SU-DHL-6 (cell line): Measurements from ENCODE around the gene NUDC.

Experiments
- EZH2phosphoT487 ChIP-seq: fragments of 200-600 bp; sonication (generic), shearing (Covaris generic); conservative IDR thresholded peaks from 2 replicates; pipeline ENCODE4 v1.6.1; 2018; ENCODE audit warnings: mild to moderate bottlenecking, antibody characterized with exemption, low read length, moderate library complexity, mixed read lengths
- TF ChIP-seq, protein P1 (sequence below): fragments of 200-600 bp; sonication (generic); IDR thresholded peaks from one replicate; pipeline ENCODE4 v1.5.1; 2017; ENCODE audit warnings: antibody characterized with exemption, mild to moderate bottlenecking, low read length, moderate library complexity; ENCODE audit not compliant: insufficient read depth, poor library complexity, severe bottlenecking

DNA sequence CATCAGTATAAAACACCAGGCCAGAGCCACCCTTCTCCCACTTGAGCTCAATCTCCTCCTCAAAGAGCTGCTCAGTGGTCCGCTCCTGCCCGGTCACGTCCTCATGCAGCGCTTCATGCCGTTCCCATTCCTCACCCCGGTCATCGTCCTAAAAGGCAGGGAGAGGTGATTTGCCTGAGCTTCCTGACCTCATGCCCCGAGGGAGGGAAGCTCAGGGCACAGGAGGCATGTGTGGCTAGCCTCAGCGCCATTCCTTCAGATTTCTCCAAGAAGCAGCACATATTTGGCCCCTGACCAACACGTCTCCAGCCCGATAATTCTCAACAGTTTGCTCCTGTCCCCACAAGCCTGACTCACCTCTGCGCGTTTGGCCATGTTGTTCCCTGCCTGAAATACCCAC lies 27.3 kb upstream of the NUDC start:
- TF ChIP-seq, protein P1, sequence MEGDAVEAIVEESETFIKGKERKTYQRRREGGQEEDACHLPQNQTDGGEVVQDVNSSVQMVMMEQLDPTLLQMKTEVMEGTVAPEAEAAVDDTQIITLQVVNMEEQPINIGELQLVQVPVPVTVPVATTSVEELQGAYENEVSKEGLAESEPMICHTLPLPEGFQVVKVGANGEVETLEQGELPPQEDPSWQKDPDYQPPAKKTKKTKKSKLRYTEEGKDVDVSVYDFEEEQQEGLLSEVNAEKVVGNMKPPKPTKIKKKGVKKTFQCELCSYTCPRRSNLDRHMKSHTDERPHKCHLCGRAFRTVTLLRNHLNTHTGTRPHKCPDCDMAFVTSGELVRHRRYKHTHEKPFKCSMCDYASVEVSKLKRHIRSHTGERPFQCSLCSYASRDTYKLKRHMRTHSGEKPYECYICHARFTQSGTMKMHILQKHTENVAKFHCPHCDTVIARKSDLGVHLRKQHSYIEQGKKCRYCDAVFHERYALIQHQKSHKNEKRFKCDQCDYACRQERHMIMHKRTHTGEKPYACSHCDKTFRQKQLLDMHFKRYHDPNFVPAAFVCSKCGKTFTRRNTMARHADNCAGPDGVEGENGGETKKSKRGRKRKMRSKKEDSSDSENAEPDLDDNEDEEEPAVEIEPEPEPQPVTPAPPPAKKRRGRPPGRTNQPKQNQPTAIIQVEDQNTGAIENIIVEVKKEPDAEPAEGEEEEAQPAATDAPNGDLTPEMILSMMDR = no peak
- no peak for TF ChIP-seq EZH2phosphoT487
